ENCODE measurements around the gene ADAMTS16. TPM values are rescaled to one million over a fixed set of nuclear protein-coding genes. Genes with fewer than 3 reads are reported as not detected.

ADAMTS16 gene
- total and polyA plus RNA-seq, 2 experiments from 2014 or later, result 2.8 to 15.4 TPM

GRCh38 chr5:5315068-5315980 is 175.2 kb downstream of the ADAMTS16 start:
- no peaks in the 10 kb centered on the region for H3K79me2 ChIP-seq (replicated peaks; ENCODE audit: insufficient read depth)
- Mint-ChIP-seq H3K36me3 (ENCODE audit: low read depth) (peaks cover 10% of the 10 kb centered on the region), H3K9me3 (no peaks in the 10 kb centered on the region), H3K4me3 (no peak overlapping the region), H3K27me3 (ENCODE audit: insufficient read depth, low read depth, poor library complexity) (peaks cover 3% of the 10 kb centered on the region), H3K27ac (no peak overlapping the region), H3K4me1 (peaks cover 40% of the 10 kb centered on the region)
- H4K20me1 ChIP-seq (replicated peaks; ENCODE audit: insufficient read depth), result no peaks in the 10 kb centered on the region
- no peak overlapping the region for H3K27ac ChIP-seq (ENCODE audit: low read depth)
- H3K4me3 ChIP-seq, result no peak overlapping the region
- no peak overlapping the region for H3K4me2 ChIP-seq
- TF ChIP-seq REST (IDR thresholded peaks at IDR 0.05; ENCODE audit: unreplicated experiment), result no peak
- no peak for TF ChIP-seq CREB1 (CRISPR knock-in tag; IDR thresholded peaks at IDR 0.05; ENCODE audit: low read depth)
- no peak for TF ChIP-seq NANOG (IDR thresholded peaks at IDR 0.05; ENCODE audit: borderline replicate concordance)
- no peaks in the 10 kb centered on the region for H3F3A ChIP-seq (replicated peaks; ENCODE audit: low read depth)
- ATAC-seq (no peak), DNase-seq (ENCODE audit: low spot score) (no peak)
- no peaks in the 10 kb centered on the region for H3K36me3 ChIP-seq (ENCODE audit: insufficient read depth)
- H2AFZ ChIP-seq, result no peak overlapping the region
- no peaks in the 10 kb centered on the region for H3K9me2 ChIP-seq (ENCODE audit: insufficient read depth)
- H3K4me1 ChIP-seq (ENCODE audit: insufficient read depth), result peaks cover 15% of the 10 kb centered on the region
- H3K27me3 ChIP-seq (ENCODE audit: insufficient read depth), result no peaks in the 10 kb centered on the region

- Mint-ChIP-seq H3K36me3 (ENCODE audit: low read depth) (peaks cover 10% of the 10 kb centered on the region), H3K4me1 (peaks cover 39% of the 10 kb centered on the region), H3K27me3 (ENCODE audit: insufficient read depth, low read depth, poor library complexity) (peaks cover 3% of the 10 kb centered on the region), H3K27ac (no peak overlapping the region), H3K9me3 (no peaks in the 10 kb centered on the region), H3K4me3 (no peak overlapping the region)
- Histone ChIP-seq H3K36me3 (ENCODE audit: insufficient read depth) (no peaks in the 10 kb centered on the region), H3F3A (replicated peaks; ENCODE audit: low read depth) (no peaks in the 10 kb centered on the region), H4K20me1 (replicated peaks; ENCODE audit: insufficient read depth) (no peaks in the 10 kb centered on the region), H3K79me2 (replicated peaks; ENCODE audit: insufficient read depth) (no peaks in the 10 kb centered on the region), H3K27ac (ENCODE audit: low read depth) (no peak overlapping the region), H3K9me2 (ENCODE audit: insufficient read depth) (no peaks in the 10 kb centered on the region), H3K4me2 (no peak overlapping the region), H3K4me3 (no peak overlapping the region), H3K27me3 (ENCODE audit: insufficient read depth) (no peaks in the 10 kb centered on the region), H3K4me1 (ENCODE audit: insufficient read depth) (peaks cover 15% of the 10 kb centered on the region), H2AFZ (no peak overlapping the region)
- DNase-seq (ENCODE audit: low spot score), result no peak
- ATAC-seq, result no peak
- TF ChIP-seq POLR2AphosphoS5 (IDR thresholded peaks at IDR 0.05; ENCODE audit: low read depth), result no peak
- no peak for TF ChIP-seq NANOG (IDR thresholded peaks at IDR 0.05; ENCODE audit: borderline replicate concordance)
- TF ChIP-seq, protein P1, sequence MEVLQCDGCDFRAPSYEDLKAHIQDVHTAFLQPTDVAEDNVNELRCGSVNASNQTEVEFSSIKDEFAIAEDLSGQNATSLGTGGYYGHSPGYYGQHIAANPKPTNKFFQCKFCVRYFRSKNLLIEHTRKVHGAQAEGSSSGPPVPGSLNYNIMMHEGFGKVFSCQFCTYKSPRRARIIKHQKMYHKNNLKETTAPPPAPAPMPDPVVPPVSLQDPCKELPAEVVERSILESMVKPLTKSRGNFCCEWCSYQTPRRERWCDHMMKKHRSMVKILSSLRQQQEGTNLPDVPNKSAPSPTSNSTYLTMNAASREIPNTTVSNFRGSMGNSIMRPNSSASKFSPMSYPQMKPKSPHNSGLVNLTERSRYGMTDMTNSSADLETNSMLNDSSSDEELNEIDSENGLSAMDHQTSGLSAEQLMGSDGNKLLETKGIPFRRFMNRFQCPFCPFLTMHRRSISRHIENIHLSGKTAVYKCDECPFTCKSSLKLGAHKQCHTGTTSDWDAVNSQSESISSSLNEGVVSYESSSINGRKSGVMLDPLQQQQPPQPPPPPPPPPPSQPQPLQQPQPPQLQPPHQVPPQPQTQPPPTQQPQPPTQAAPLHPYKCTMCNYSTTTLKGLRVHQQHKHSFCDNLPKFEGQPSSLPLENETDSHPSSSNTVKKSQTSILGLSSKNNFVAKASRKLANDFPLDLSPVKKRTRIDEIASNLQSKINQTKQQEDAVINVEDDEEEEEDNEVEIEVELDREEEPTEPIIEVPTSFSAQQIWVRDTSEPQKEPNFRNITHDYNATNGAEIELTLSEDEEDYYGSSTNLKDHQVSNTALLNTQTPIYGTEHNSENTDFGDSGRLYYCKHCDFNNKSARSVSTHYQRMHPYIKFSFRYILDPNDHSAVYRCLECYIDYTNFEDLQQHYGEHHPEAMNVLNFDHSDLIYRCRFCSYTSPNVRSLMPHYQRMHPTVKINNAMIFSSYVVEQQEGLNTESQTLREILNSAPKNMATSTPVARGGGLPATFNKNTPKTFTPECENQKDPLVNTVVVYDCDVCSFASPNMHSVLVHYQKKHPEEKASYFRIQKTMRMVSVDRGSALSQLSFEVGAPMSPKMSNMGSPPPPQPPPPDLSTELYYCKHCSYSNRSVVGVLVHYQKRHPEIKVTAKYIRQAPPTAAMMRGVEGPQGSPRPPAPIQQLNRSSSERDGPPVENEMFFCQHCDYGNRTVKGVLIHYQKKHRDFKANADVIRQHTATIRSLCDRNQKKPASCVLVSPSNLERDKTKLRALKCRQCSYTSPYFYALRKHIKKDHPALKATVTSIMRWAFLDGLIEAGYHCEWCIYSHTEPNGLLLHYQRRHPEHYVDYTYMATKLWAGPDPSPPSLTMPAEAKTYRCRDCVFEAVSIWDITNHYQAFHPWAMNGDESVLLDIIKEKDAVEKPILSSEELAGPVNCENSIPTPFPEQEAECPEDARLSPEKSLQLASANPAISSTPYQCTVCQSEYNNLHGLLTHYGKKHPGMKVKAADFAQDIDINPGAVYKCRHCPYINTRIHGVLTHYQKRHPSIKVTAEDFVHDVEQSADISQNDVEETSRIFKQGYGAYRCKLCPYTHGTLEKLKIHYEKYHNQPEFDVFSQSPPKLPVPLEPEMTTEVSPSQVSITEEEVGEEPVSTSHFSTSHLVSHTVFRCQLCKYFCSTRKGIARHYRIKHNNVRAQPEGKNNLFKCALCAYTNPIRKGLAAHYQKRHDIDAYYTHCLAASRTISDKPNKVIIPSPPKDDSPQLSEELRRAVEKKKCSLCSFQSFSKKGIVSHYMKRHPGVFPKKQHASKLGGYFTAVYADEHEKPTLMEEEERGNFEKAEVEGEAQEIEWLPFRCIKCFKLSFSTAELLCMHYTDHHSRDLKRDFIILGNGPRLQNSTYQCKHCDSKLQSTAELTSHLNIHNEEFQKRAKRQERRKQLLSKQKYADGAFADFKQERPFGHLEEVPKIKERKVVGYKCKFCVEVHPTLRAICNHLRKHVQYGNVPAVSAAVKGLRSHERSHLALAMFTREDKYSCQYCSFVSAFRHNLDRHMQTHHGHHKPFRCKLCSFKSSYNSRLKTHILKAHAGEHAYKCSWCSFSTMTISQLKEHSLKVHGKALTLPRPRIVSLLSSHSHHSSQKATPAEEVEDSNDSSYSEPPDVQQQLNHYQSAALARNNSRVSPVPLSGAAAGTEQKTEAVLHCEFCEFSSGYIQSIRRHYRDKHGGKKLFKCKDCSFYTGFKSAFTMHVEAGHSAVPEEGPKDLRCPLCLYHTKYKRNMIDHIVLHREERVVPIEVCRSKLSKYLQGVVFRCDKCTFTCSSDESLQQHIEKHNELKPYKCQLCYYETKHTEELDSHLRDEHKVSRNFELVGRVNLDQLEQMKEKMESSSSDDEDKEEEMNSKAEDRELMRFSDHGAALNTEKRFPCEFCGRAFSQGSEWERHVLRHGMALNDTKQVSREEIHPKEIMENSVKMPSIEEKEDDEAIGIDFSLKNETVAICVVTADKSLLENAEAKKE (CRISPR knock-in tag; IDR thresholded peaks at IDR 0.05), result no peak
- TF ChIP-seq STAT1 (IDR thresholded peaks at IDR 0.05; ENCODE audit: unreplicated experiment), result no peak
- TF ChIP-seq, protein P2, sequence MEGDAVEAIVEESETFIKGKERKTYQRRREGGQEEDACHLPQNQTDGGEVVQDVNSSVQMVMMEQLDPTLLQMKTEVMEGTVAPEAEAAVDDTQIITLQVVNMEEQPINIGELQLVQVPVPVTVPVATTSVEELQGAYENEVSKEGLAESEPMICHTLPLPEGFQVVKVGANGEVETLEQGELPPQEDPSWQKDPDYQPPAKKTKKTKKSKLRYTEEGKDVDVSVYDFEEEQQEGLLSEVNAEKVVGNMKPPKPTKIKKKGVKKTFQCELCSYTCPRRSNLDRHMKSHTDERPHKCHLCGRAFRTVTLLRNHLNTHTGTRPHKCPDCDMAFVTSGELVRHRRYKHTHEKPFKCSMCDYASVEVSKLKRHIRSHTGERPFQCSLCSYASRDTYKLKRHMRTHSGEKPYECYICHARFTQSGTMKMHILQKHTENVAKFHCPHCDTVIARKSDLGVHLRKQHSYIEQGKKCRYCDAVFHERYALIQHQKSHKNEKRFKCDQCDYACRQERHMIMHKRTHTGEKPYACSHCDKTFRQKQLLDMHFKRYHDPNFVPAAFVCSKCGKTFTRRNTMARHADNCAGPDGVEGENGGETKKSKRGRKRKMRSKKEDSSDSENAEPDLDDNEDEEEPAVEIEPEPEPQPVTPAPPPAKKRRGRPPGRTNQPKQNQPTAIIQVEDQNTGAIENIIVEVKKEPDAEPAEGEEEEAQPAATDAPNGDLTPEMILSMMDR (conservative IDR thresholded peaks at IDR 0.05; ENCODE audit: low read depth in 2 of 2), result no peak
- TF ChIP-seq EZH2phosphoT487 (IDR thresholded peaks at IDR 0.05; ENCODE audit: unreplicated experiment), result no peak
- TF ChIP-seq ZNF331 (CRISPR knock-in tag; IDR thresholded peaks at IDR 0.05; ENCODE audit: low read depth), result no peak
These were observed 176.2 kb downstream of the ADAMTS16 start for GRCh38 chr5:5316334-5316733.
